Measurements from ENCODE around the gene ZMYND11. TPM values are rescaled to one million over a fixed set of nuclear protein-coding genes. Genes with fewer than 3 reads are reported as not detected.

The ZMYND11 gene
- total and polyA plus RNA-seq, 2 donors (not counting 1 experiment from before 2014, with no cell fraction given) = 17.3 to 50.1 TPM

- no peaks in the 10 kb centered on the region for H3K27me3 ChIP-seq (replicated peaks in 1 of 4; ENCODE audit: control extremely low read depth in 1 of 4, control insufficient read depth in 3 of 4, insufficient read depth in 4 of 4, low read length in 3 of 4)
- WGBS (ENCODE audit: insufficient coverage) = no CpG with 5 or more reads among the region's 6 CpGs
- CTCF ChIA-PET = no interaction called here
Observed at GRCh38 chr10:228366-228765, 93.1 kb downstream of the ZMYND11 start.

GRCh38 chr10:230758-231157 is 95.5 kb downstream of the ZMYND11 start:
- POLR2A ChIA-PET = no interaction called here
- no peak overlapping the region for H2AFZ ChIP-seq (ENCODE audit: insufficient read depth, low read depth, low read length, poor library complexity, severe bottlenecking)
- H3K4me2 ChIP-seq (replicated peaks; ENCODE audit: low read depth, low read length, poor library complexity, severe bottlenecking) = no peak overlapping the region
- H3K9me3 Mint-ChIP-seq (ENCODE audit: insufficient read depth) = no peaks in the 10 kb centered on the region
- H3K9me3 ChIP-seq (ENCODE audit: control extremely low read depth in 1 of 3, control insufficient read depth in 2 of 3, insufficient read depth in 1 of 3, low read length in 2 of 3) = no peaks in the 10 kb centered on the region
- H3K4me1 Mint-ChIP-seq = peaks cover 4% of the 10 kb centered on the region
- H3K4me3 Mint-ChIP-seq = no peak overlapping the region
- TF ChIP-seq, protein P1, sequence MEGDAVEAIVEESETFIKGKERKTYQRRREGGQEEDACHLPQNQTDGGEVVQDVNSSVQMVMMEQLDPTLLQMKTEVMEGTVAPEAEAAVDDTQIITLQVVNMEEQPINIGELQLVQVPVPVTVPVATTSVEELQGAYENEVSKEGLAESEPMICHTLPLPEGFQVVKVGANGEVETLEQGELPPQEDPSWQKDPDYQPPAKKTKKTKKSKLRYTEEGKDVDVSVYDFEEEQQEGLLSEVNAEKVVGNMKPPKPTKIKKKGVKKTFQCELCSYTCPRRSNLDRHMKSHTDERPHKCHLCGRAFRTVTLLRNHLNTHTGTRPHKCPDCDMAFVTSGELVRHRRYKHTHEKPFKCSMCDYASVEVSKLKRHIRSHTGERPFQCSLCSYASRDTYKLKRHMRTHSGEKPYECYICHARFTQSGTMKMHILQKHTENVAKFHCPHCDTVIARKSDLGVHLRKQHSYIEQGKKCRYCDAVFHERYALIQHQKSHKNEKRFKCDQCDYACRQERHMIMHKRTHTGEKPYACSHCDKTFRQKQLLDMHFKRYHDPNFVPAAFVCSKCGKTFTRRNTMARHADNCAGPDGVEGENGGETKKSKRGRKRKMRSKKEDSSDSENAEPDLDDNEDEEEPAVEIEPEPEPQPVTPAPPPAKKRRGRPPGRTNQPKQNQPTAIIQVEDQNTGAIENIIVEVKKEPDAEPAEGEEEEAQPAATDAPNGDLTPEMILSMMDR (IDR thresholded peaks at IDR 0.05) = peak; percentile 25
- TF ChIP-seq EZH2 (IDR thresholded peaks at IDR 0.05; ENCODE audit: borderline replicate concordance, insufficient read depth, low read depth, low read length, poor library complexity, severe bottlenecking) = no peak
- ATAC-seq (ENCODE audit: low read depth) (no peak), DNase-seq (no peak)
- H4K20me1 ChIP-seq (ENCODE audit: control insufficient read depth, insufficient read depth, low read length, poor library complexity, severe bottlenecking) = no peaks in the 10 kb centered on the region
- no peak overlapping the region for H3K4me3 ChIP-seq (ENCODE audit: control extremely low read depth in 1 of 5, extremely low read depth in 1 of 5, insufficient read depth in 1 of 5, low read depth in 2 of 5, low read length in 4 of 5)
- H3K9ac ChIP-seq (ENCODE audit: low read length) = no peak overlapping the region
- H3K27ac ChIP-seq (ENCODE audit: low read length in 2 of 2) = no peak overlapping the region
- CTCF ChIA-PET = interaction anchor here (1.1 to 1.7 kb wide), 2 partner anchors 11 to 14 kb away, joined by 3 read pairs; no protein-coding TSS in a partner anchor
- no peaks in the 10 kb centered on the region for H3K27me3 ChIP-seq (replicated peaks in 1 of 4; ENCODE audit: control extremely low read depth in 1 of 4, control insufficient read depth in 3 of 4, insufficient read depth in 4 of 4, low read length in 3 of 4)
- peaks cover 0 to 3% of the 10 kb centered on the region in 2 experiments for H3K36me3 ChIP-seq (replicated peaks in 1 of 2; ENCODE audit: control extremely low read depth in 1 of 2, control insufficient read depth in 1 of 2, extremely low read depth in 1 of 2, insufficient read depth in 2 of 2, low read length in 1 of 2)
- H3K27me3 Mint-ChIP-seq = no peaks in the 10 kb centered on the region
- intact Hi-C loops (cut with micrococcal nuclease) = no loop called here
- H3K4me1 ChIP-seq (ENCODE audit: control insufficient read depth in 2 of 2, insufficient read depth in 2 of 2, low read length in 2 of 2) = no peaks in the 10 kb centered on the region
- no peak overlapping the region for H3K27ac Mint-ChIP-seq
- WGBS (ENCODE audit: insufficient coverage) = 97% methylated on average over 3 of the region's 9 CpGs
- no peaks in the 10 kb centered on the region for H3K79me2 ChIP-seq (ENCODE audit: control insufficient read depth, insufficient read depth, low read length)

More at GRCh38 chr10:228366-228765, 93.1 kb downstream of the ZMYND11 start:
- Mint-ChIP-seq H3K27me3 (no peaks in the 10 kb centered on the region), H3K27ac (no peak overlapping the region), H3K4me1 (peaks cover 2% of the 10 kb centered on the region), H3K9me3 (ENCODE audit: insufficient read depth) (no peaks in the 10 kb centered on the region), H3K4me3 (no peak overlapping the region)
- H3K4me2 ChIP-seq (replicated peaks; ENCODE audit: low read depth, low read length, poor library complexity, severe bottlenecking) = no peak overlapping the region
- intact Hi-C loops (cut with micrococcal nuclease) = no loop called here
- POLR2A ChIA-PET = no interaction called here
- H3K79me2 ChIP-seq (ENCODE audit: control insufficient read depth, insufficient read depth, low read length) = no peaks in the 10 kb centered on the region
- ATAC-seq (ENCODE audit: low read depth) (no peak), DNase-seq (no peak)
- H3K27ac ChIP-seq (ENCODE audit: low read length in 2 of 2) = no peak overlapping the region
- no peak overlapping the region for H3K4me3 ChIP-seq (ENCODE audit: control extremely low read depth in 1 of 5, extremely low read depth in 1 of 5, insufficient read depth in 1 of 5, low read depth in 2 of 5, low read length in 4 of 5)
- no peaks in the 10 kb centered on the region for H3K4me1 ChIP-seq (ENCODE audit: control insufficient read depth in 2 of 2, insufficient read depth in 2 of 2, low read length in 2 of 2)
- no peak overlapping the region for H2AFZ ChIP-seq (ENCODE audit: insufficient read depth, low read depth, low read length, poor library complexity, severe bottlenecking)
- no peak overlapping the region for H3K9ac ChIP-seq (ENCODE audit: low read length)
- no peaks in the 10 kb centered on the region for H4K20me1 ChIP-seq (ENCODE audit: control insufficient read depth, insufficient read depth, low read length, poor library complexity, severe bottlenecking)
- peaks cover 0 to 1% of the 10 kb centered on the region in 2 experiments for H3K36me3 ChIP-seq (replicated peaks in 1 of 2; ENCODE audit: control extremely low read depth in 1 of 2, control insufficient read depth in 1 of 2, extremely low read depth in 1 of 2, insufficient read depth in 2 of 2, low read length in 1 of 2)
- no peak for TF ChIP-seq EZH2 (IDR thresholded peaks at IDR 0.05; ENCODE audit: borderline replicate concordance, insufficient read depth, low read depth, low read length, poor library complexity, severe bottlenecking)
- TF ChIP-seq, protein P1 (IDR thresholded peaks at IDR 0.05) = no peak
- no peaks in the 10 kb centered on the region for H3K9me3 ChIP-seq (ENCODE audit: control extremely low read depth in 1 of 3, control insufficient read depth in 2 of 3, insufficient read depth in 1 of 3, low read length in 2 of 3)
